ENCODE results near the gene TYSND1.
A peak's percentile ranks its signal among the peaks of the same experiment; 100 is the strongest.
"Not testable (repeated sequence)": the region's sequence is repeated elsewhere in the genome, so short reads cannot be mapped to it uniquely, and the experiment has no call there.

Gene TYSND1

GRCh38 chr10:70131560-70131937 is 15.0 kb downstream of the TYSND1 start:
- DNase-seq, result no peak

- DNase-seq, result no peak
These were observed 15.5 kb downstream of the TYSND1 start for GRCh38 chr10:70130878-70131559.

GRCh38 chr10:70126700-70127395 is 19.7 kb downstream of the TYSND1 start:
- no peak for DNase-seq

GRCh38 chr10:70125918-70126552 is 20.5 kb downstream of the TYSND1 start:
- no peak for DNase-seq

GRCh38 chr10:70124918-70125317 is 21.6 kb downstream of the TYSND1 start:
- DNase-seq, result no peak

- no peak for DNase-seq
These were observed 22.1 kb downstream of the TYSND1 start for GRCh38 chr10:70124415-70124814.

GRCh38 chr10:70123817-70124216 is 22.7 kb downstream of the TYSND1 start:
- no peak for DNase-seq

- DNase-seq, result not testable (repeated sequence)
These were observed 23.3 kb downstream of the TYSND1 start for GRCh38 chr10:70123166-70123565.

GRCh38 chr10:70122742-70123141 is 23.8 kb downstream of the TYSND1 start:
- peak; percentile 90 for DNase-seq

GRCh38 chr10:70121281-70121949 is 25.1 kb downstream of the TYSND1 start:
- DNase-seq, result no peak

- no peak for DNase-seq
These were observed 26.1 kb downstream of the TYSND1 start for GRCh38 chr10:70120417-70120816.

- no peak for DNase-seq
These were observed 26.9 kb downstream of the TYSND1 start for GRCh38 chr10:70119623-70120022.

GRCh38 chr10:70119197-70119596 is 27.3 kb downstream of the TYSND1 start:
- DNase-seq, result no peak

GRCh38 chr10:70118196-70118595 is 28.3 kb downstream of the TYSND1 start:
- no peak for DNase-seq

- DNase-seq, result no peak
These were observed 28.9 kb downstream of the TYSND1 start for GRCh38 chr10:70117646-70118045.

GRCh38 chr10:70115948-70116682 is 30.4 kb downstream of the TYSND1 start:
- DNase-seq, result peak; percentile 58

GRCh38 chr10:70114902-70115301 is 31.6 kb downstream of the TYSND1 start:
- no peak for DNase-seq

- no peak for DNase-seq
These were observed 34.4 kb downstream of the TYSND1 start for GRCh38 chr10:70112071-70112470.

GRCh38 chr10:70111496-70111895 is 35.0 kb downstream of the TYSND1 start:
- no peak for DNase-seq

GRCh38 chr10:70109064-70109729 is 37.3 kb downstream of the TYSND1 start:
- DNase-seq, result no peak

GRCh38 chr10:70106958-70107791 is 39.3 kb downstream of the TYSND1 start:
- DNase-seq, result no peak
